SH-SY5Y (cell line): ENCODE data around the gene HCN2.

Source experiments
- GATA2 ChIP-seq: IDR thresholded peaks from 2 replicates; pipeline ENCODE4 v1.6.1; 2011; ENCODE audit warnings: mild to moderate bottlenecking, low read depth, low read length
- GATA3 ChIP-seq: IDR thresholded peaks from 2 replicates; pipeline ENCODE4 v1.6.1; 2011; ENCODE audit warnings: low read depth, mild to moderate bottlenecking, low read length, moderate library complexity

DNA sequence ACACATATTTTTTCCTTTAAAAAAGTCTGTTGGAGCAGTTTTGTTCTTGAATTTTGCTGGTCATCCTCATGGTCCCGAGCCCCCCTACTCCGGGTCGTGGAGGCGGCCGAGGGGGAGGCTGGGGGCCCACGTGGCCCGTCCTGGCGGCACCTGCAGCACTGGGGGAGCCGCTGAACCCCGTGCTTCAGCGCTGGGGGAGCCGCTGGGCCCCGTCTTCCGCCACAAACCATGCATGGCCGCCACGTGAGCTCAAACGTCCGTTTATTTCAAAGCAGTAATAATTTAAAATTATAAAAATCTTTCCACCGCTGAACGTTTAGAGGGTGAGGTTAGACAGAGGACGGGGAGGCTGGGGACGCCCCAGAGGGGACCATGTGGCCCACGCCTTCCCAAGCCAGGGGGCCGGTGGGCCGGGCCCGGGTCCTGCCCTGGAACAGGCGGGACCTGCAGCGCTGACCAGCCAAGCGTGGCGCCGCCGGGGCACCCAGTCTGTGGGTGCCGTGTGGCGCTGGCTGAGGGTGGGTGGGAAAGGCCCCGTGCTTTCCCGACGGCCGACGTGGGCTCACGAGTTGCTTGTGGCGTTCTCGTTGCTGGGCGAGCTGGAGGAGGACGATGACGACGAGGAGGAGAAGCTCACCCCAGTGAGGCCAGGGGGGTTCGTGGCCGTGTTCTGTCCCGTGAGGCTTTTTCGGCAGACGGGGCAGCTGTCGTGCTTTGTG is 58.0 kb downstream of the HCN2 start:
- TF ChIP-seq GATA2: no peak
- no peak for TF ChIP-seq GATA3
